ENCODE data around the gene DOCK6.

DOCK6 gene

GRCh38 chr19:11196406-11197287 is 65.7 kb downstream of the DOCK6 start:
- no peak for TF ChIP-seq CTCF (IDR thresholded peaks at IDR 0.05; ENCODE audit: extremely low read depth, insufficient read depth, missing control alignments)
- peak; percentile 59 for DNase-seq (ENCODE audit: low spot score)
- in situ Hi-C loops (cut with MboI; ENCODE audit: low pct_unique_long_range_greater_than_20kb, low sequenced_read_pairs, unreplicated experiment) = no loop called here

GRCh38 chr19:11195681-11196080 is 66.6 kb downstream of the DOCK6 start:
- no peak for DNase-seq (ENCODE audit: low spot score)
- in situ Hi-C loops (cut with MboI; ENCODE audit: low pct_unique_long_range_greater_than_20kb, low sequenced_read_pairs, unreplicated experiment) = no loop called here
- TF ChIP-seq CTCF (IDR thresholded peaks at IDR 0.05; ENCODE audit: extremely low read depth, insufficient read depth, missing control alignments) = no peak

- no peak for DNase-seq (ENCODE audit: low spot score)
- TF ChIP-seq CTCF (IDR thresholded peaks at IDR 0.05; ENCODE audit: extremely low read depth, insufficient read depth, missing control alignments) = no peak
- in situ Hi-C loops (cut with MboI; ENCODE audit: low pct_unique_long_range_greater_than_20kb, low sequenced_read_pairs, unreplicated experiment) = no loop called here
Observed at GRCh38 chr19:11194656-11195558, 67.4 kb downstream of the DOCK6 start.

GRCh38 chr19:11194173-11194572 is 68.2 kb downstream of the DOCK6 start:
- in situ Hi-C loops (cut with MboI; ENCODE audit: low pct_unique_long_range_greater_than_20kb, low sequenced_read_pairs, unreplicated experiment) = no loop called here

GRCh38 chr19:11192957-11193939 is 69.1 kb downstream of the DOCK6 start:
- in situ Hi-C loops (cut with MboI; ENCODE audit: low pct_unique_long_range_greater_than_20kb, low sequenced_read_pairs, unreplicated experiment) = no loop called here
- DNase-seq (ENCODE audit: low spot score) = no peak
- TF ChIP-seq CTCF (IDR thresholded peaks at IDR 0.05; ENCODE audit: extremely low read depth, insufficient read depth, missing control alignments) = no peak

More at GRCh38 chr19:11194173-11194572, 68.2 kb downstream of the DOCK6 start:
- DNase-seq (ENCODE audit: low spot score) = no peak
- no peak for TF ChIP-seq CTCF (IDR thresholded peaks at IDR 0.05; ENCODE audit: extremely low read depth, insufficient read depth, missing control alignments)
